Upper lobe of left lung (tissue), 6 donors: ENCODE results near the gene VSX2. TPM values are rescaled to one million over a fixed set of nuclear protein-coding genes. Genes with fewer than 3 reads are reported as not detected.
A peak's percentile ranks its signal among the peaks of the same experiment; 100 is the strongest.

Source experiments
- ATAC-seq, 2 donors: fragments of 200-7000 bp; cut with Tn5 transposase; one replicate each; pipeline ENCODE4 v1.9.1; 2022; ENCODE audit warnings: mild to moderate bottlenecking in 2 of 2, moderate library complexity in 2 of 2; ENCODE audit not compliant: low FRiP score in 2 of 2
- DNase-seq, 2 donors: peaks; one replicate each; pipeline ENCODE4 v3.0.0-alpha.2; 2019 to 2020
- H3K27ac ChIP-seq, 4 donors: fragments of 200-600 bp; sonication (generic); one replicate each; pipeline ENCODE4 v1.5.1; 2016 to 2019
- H3K27me3 ChIP-seq, 4 donors: fragments of 200-600 bp; sonication (generic); one replicate each; pipeline ENCODE4 v1.5.1; 2017 to 2019
- H3K36me3 ChIP-seq, 4 donors: fragments of 200-600 bp; sonication (generic); one replicate each; pipeline ENCODE4 v1.5.1; 2016 to 2019
- H3K4me1 ChIP-seq, 4 donors: fragments of 200-600 bp; sonication (generic); one replicate each; pipeline ENCODE4 v1.5.1; 2018 to 2019
- H3K4me3 ChIP-seq, 4 donors: fragments of 200-600 bp; sonication (generic); one replicate each; pipeline ENCODE4 v1.5.1; 2017 to 2019; ENCODE audit warnings: mild to moderate bottlenecking in 2 of 4, moderate library complexity in 1 of 4
- H3K9me3 ChIP-seq, 4 donors: fragments of 200-600 bp; sonication (generic); one replicate each; pipeline ENCODE4 v1.5.1; 2018 to 2019
- CTCF ChIP-seq, 6 experiments: fragments of 450-650 bp in 4 of 6; fragments of 200-600 bp in 2 of 6; sonication (generic) in 2 of 6; IDR thresholded peaks; one replicate each; pipeline ENCODE4 v1.5.1; 2016 to 2019; ENCODE audit warnings: antibody characterized with exemption in 6 of 6
- EP300 ChIP-seq, 4 donors: sonication (generic); formaldehyde crosslinking; IDR thresholded peaks; one replicate each; pipeline ENCODE4 v1.5.1; 2017; ENCODE audit warnings: antibody characterized with exemption in 4 of 4, control low read depth in 2 of 4
- POLR2A ChIP-seq, 4 donors: fragments of 450-650 bp; IDR thresholded peaks; one replicate each; pipeline ENCODE4 v1.5.1; 2016 to 2017; ENCODE audit warnings: antibody characterized with exemption in 4 of 4, mild to moderate bottlenecking in 2 of 4
- POLR2AphosphoS5 ChIP-seq, 2 donors: sonication (generic); formaldehyde crosslinking; IDR thresholded peaks; one replicate each; pipeline ENCODE4 v1.5.1; 2017; ENCODE audit warnings: antibody characterized with exemption in 2 of 2
- WGBS, 2 donors: methylation state at CpG; one replicate each; pipeline ENCODE4 v1.1.5; 2017 to 2018; 5-methylcytosine and 5-hydroxymethylcytosine counted together
- total RNA-seq, 6 donors: library from RNA; depleted of rRNA in 4 of 6; stranded (reverse); fragments of >200 nt in 4 of 6; gene quantifications; one replicate each; pipeline versions ENCODE4 v1.1.0 to v1.2.1, GENCODE V29; 2016 to 2021
- donor health status: DM: no; HTN: no; CAD: no; lungs with moderate emphysema.
- donor health status: DM: no; HTN: yes; CAD: no; lungs with severe emphysema.

VSX2 gene
- total RNA-seq, 6 donors from 2014 or later = 0.30 TPM; not detected in 5

- no peaks in the 10 kb centered on the region for H3K36me3 ChIP-seq
- no peak overlapping the region for H3K4me3 ChIP-seq
- peaks cover 3 to 9% (median 8%) of the 10 kb centered on the region in 4 donors for H3K4me1 ChIP-seq
- DNase-seq = no peak
- 70 to 74% methylated on average over 12 of the region's 12 CpGs for WGBS, 2 donors
- TF ChIP-seq EP300 (IDR thresholded peaks at IDR 0.05) (no peak), POLR2A (IDR thresholded peaks at IDR 0.05) (no peak), POLR2AphosphoS5 (IDR thresholded peaks at IDR 0.05) (no peak), CTCF (IDR thresholded peaks at IDR 0.05) (no peak)
- no peak overlapping the region for H3K27ac ChIP-seq
- H3K9me3 ChIP-seq = no peaks in the 10 kb centered on the region
- no peak for ATAC-seq
- no peaks in the 10 kb centered on the region for H3K27me3 ChIP-seq
Measured at GRCh38 chr14:74249433-74250375, 10.5 kb downstream of the VSX2 start.

DNA sequence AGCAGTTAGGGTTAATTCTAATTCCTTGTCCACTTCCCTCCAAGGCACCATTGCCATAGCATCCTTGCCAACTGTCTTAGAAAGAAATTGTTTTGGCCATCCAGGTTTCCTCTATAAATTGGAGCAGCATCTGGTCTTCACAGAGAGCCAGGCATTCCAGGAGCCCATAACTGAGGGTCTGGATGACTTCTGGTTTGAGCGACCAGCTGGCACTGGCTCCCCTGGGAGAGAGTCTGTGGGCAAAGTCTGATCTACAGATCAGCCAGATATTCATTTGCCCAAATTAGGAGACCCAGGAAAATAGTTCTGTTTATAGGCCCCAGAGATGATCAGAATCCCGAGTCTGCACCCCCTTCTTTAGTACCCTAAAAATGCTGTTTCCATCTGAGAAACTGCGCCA is 16.0 kb downstream of the VSX2 start:
- peaks cover 15 to 28% (median 21%) of the 10 kb centered on the region in 4 donors for H3K4me1 ChIP-seq
- TF ChIP-seq CTCF (IDR thresholded peaks at IDR 0.05) = no peak
- no peak for TF ChIP-seq EP300 (IDR thresholded peaks at IDR 0.05)
- no peak for TF ChIP-seq POLR2AphosphoS5 (IDR thresholded peaks at IDR 0.05)
- TF ChIP-seq POLR2A (IDR thresholded peaks at IDR 0.05) = no peak
- H3K27me3 ChIP-seq = peaks cover 0 to 5% (median 2%) of the 10 kb centered on the region in 4 donors

DNA sequence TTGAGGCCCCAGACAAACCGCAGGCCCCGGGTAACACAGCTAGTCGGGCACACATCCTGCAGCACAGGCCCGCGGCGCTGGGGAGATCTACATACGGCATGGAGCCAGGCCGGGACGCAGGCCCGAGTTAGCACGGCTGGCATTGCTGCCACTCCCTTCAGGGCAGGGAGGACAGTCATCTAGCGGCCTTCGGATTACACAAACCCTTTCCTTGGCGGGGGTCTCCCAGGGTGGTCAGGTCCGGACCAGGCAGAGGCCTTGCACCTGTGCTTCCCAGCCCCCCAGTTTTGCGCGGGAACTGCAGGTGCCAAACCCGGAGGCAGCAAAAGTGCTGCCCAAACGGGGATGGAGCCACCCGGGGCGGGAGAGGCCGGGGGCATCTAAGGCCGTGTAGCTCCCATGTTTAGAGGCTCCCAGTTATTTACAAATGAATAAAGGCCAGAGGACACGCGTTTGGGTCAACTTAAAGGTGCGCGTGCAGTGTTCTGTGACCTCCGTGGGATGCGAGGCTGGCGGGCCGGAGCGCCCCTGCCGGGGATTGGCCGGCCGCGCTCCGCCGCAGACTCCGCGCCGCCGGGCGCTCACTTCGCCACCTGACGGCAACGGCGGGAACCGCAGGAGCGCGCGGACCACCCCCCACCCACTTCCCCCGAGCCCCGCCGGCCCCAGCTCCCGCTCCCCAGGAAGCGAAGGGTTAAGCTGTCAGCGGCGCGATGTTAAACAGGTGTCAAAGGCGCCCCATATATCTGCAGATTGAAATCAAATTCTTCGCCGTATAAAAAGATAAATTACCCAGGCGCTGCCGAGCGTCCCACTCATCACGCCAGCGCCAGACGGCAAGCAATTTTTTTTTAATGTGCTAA is 18.1 kb downstream of the VSX2 start:
- Histone ChIP-seq H3K27ac (peak overlapping the region in 1 of 4 donors; percentile 61), H3K9me3 (no peaks in the 10 kb centered on the region), H3K4me1 (peaks cover 11 to 19% (median 14%) of the 10 kb centered on the region in 4 donors), H3K4me3 (peak overlapping the region; percentile 55 to 73 (median 64)), H3K27me3 (peaks cover 0 to 5% (median 2%) of the 10 kb centered on the region in 4 donors), H3K36me3 (no peaks in the 10 kb centered on the region)
- WGBS, 2 donors = 5% methylated on average over 36 to 51 of the region's 68 CpGs
- ATAC-seq (peak; percentile 83 to 95), DNase-seq (peak; percentile 45 to 93)
- TF ChIP-seq EP300 (IDR thresholded peaks at IDR 0.05) (no peak), CTCF (IDR thresholded peaks at IDR 0.05) (peak; percentile 89 to 99 (median 94)), POLR2AphosphoS5 (IDR thresholded peaks at IDR 0.05) (no peak)

More for the DNA sequence above, 16.0 kb downstream of the VSX2 start:
- Histone ChIP-seq H3K9me3 (no peaks in the 10 kb centered on the region), H3K27ac (no peak overlapping the region), H3K36me3 (no peaks in the 10 kb centered on the region), H3K4me3 (no peak overlapping the region)
- DNase-seq = no peak
- 84 to 85% methylated on average over 3 of the region's 3 CpGs for WGBS, 2 donors
- ATAC-seq = no peak

DNA sequence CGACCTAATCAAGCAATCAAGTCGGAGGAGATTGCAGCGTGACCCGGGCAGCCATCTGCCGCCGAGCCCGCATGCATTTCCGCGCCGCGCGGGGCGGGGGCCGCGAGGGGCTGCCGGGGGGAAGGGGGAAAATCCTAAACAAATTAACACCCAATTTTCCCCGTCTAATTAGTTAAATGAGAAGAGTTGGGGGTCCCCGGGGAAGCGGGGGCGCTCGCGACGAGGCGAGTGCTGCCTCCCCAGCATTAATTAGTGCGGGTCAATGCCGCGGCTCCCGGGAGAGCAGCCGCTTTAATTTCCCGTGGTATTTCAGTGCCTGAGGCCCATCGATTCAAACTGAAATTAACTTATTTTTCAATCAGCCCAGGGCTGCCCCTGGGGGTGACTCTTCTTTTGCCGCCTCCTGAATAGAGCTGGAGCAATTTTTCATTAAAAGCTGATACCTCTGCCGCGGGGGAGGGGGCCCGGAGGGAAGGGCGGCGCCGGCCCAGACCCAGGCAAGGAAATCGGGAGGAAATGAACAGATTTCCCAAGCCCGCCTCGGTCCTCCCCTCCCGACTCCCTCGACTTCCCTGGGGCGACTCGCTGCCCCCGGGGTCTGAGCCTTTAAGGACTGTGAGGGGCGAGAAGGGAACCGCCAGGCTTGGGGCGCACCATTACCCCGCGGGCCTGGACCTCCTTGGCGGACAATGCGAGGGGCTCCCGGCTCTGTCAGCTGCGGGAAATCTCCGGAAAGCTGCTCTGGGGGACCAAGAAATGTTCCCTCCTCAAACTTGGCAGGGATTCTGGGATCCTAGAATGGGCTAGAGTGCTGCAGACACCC is 18.9 kb downstream of the VSX2 start:
- Histone ChIP-seq H3K27me3 (peaks cover 0 to 5% (median 2%) of the 10 kb centered on the region in 4 donors), H3K4me3 (peak overlapping the region; percentile 55 to 73 (median 64)), H3K27ac (peak overlapping the region in 1 of 4 donors; percentile 61), H3K4me1 (peaks cover 11 to 19% (median 14%) of the 10 kb centered on the region in 4 donors), H3K9me3 (no peaks in the 10 kb centered on the region), H3K36me3 (no peaks in the 10 kb centered on the region)
- ATAC-seq (peak in 1 of 2 donors; percentile 28), DNase-seq (peak in 1 of 2 donors; percentile 87)
- TF ChIP-seq CTCF (IDR thresholded peaks at IDR 0.05) = no peak
- no peak for TF ChIP-seq POLR2A (IDR thresholded peaks at IDR 0.05)
- no peak for TF ChIP-seq EP300 (IDR thresholded peaks at IDR 0.05)
- no peak for TF ChIP-seq POLR2AphosphoS5 (IDR thresholded peaks at IDR 0.05)
- 7 to 18% methylated on average over 24 to 51 of the region's 56 CpGs for WGBS, 2 donors
